HG02970 (cell line): ENCODE data around the gene ZNF575.
"Not testable (repeated sequence)": the region's sequence is repeated elsewhere in the genome, so short reads cannot be mapped to it uniquely, and the experiment has no call there.

ENCODE experiments used
- ATAC-seq: cut with Tn5 transposase; IDR thresholded peaks from one replicate; pipeline ENCODE4 v1.9.1; 2021; ENCODE audit warnings: mild to moderate bottlenecking, moderate library complexity, moderate number of reproducible peaks; ENCODE audit not compliant: unreplicated experiment, low FRiP score

The ZNF575 gene

GRCh38 chr19:43540381-43540780 is 7.4 kb downstream of the ZNF575 start:
- no peak for ATAC-seq

- ATAC-seq: no peak
Observed at GRCh38 chr19:43541920-43542650, 9.1 kb downstream of the ZNF575 start.

DNA sequence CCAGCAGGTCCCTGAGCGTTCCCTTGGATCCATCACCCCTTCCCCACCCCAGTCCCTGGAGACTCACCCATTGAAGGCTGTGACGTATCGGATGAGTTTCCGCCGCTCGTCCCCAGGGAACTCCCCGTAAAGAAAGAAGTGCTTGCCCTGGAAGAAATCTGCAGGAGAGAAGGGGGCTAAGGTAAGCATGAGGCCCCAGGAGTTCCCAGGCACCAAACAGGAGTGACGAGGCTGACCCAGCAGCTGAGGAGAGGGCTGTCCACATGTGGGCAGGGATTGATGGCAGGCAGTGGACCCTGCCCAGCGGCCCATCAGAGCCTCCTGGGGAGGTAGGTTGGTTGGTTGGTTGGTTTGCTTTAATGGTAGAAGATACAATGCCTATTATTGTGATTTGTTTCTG is 11.1 kb downstream of the ZNF575 start:
- ATAC-seq: no peak

GRCh38 chr19:43545276-43545675 is 12.3 kb downstream of the ZNF575 start:
- no peak for ATAC-seq

- no peak for ATAC-seq
Observed at GRCh38 chr19:43545981-43546380, 13.0 kb downstream of the ZNF575 start.

- no peak for ATAC-seq
Observed at GRCh38 chr19:43546581-43546980, 13.6 kb downstream of the ZNF575 start.

DNA sequence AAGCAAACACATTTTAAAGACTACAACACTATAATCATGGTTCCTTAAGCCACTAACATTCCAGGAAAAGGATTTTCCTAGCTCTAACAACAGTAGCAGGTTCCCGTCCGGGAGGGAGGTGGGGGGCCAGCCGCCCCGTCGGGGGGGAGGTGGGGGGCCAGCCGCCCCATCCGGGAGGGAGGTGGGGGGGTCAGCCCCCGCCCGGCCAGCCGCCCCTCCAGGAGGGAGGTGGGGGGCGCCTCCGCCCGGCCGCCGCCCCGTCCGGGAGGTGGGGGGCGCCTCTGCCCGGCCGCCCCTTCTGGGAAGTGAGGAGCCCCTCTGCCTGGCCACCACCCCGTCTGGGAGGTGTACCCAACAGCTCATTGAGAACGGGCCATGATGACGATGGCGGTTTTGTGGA is 14.9 kb downstream of the ZNF575 start:
- ATAC-seq: not testable (repeated sequence)

DNA sequence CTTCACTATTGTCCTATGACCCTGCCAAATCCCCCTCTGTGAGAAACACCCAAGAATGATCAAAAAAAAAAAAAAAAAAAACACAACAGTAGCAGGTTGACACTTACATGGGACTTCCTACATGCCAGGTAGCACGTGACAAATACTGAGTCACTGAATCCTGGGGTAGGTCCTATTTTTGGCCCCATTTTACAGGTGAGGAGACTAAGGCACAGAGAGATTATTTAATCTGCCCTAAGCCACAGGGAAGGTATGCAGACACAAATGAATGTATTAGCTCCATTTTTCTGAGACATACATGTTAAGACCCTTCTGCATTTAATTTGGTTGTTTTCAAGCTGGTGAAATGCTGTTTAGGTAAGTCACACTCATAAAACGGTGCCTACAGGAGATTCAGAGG is 15.7 kb downstream of the ZNF575 start:
- no peak for ATAC-seq

DNA sequence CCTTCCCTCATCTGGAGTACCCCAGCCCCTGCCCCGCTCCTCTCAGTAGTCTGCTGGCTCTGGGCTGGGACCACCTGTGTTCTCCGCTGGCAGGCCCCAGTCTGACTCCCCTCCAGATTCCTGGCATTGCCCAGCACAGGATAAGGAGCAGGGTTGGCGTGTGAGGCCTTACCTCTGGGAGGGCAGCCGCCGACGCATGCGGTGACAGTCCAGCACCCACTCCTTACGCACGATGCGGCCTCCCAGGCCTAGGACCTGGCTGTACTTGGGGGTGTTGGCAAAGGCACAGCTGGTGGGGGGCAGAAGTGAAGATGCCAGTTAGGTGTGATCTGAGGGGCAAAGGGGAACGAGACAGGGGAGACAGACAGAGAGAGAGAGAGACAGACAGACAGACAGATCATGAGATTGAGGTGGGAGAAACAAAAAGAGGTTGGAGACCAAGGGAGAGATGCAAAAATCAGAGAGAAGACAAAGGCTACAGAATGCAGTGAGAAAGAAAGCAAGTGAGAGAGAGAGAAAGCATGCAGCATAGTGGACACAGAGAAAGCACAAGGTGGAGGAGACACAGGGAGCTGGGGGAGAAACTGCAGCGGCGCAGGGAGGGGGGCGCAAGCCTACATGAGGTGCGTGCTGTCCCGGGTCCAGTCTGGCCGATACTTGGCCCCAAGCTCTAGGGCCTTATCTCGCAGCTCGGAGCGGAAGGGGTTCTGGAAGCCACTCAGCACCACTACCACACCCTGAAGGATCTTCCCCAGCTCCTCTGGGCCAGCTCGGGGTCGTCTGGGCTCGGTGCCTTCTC is 18.6 kb downstream of the ZNF575 start:
- ATAC-seq: no peak

- no peak for ATAC-seq
Observed at GRCh38 chr19:43552198-43552450, 19.1 kb downstream of the ZNF575 start.

DNA sequence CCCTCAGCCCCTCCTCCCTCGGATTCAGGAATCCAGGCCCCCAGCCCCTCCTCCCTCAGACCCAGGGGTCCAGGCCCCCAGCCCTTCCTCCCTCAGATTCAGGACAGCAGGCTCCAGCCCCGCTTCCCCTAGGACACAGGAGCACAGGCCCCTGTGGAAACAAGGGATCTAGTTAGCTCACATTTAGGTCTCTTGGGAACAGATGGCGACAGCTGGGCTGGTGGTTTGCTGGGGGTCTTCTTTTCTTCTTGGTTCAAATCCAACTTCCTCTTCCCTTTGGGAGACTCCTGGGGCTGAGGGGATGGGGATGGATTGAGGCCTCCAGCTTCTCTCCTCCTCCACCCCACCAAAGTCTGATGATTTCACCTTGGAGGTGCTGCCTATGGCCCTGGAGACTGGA is 19.6 kb downstream of the ZNF575 start:
- ATAC-seq: no peak

- ATAC-seq: no peak
Observed at GRCh38 chr19:43553656-43554055, 20.7 kb downstream of the ZNF575 start.

DNA sequence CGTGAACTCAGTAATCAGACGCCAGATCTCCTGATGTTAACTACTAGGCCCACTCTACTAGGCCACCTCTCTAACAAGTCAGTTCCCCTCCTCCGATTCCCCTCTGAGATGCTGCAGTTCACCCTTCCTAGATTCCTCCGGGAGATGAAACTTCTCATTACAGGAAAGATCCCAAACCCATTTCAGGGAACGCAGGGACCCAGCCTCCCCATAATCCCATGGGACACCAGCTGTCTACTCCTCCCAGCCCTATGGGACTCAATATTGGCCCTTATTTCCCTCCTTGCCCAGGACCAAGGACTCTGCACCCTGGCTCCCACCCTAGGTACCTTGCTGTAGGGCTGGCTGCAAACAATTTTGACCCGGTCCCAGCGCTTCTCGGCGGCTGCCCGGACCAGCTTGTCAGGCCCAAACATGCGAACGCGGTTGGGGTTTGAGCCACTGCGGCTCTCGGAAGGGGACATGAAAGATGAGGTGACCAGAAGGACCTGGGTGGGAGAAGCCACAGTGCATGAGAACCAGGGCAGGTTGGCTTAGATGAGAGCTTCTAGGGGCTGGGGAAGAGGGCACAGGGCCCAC is 21.4 kb downstream of the ZNF575 start:
- ATAC-seq: no peak

DNA sequence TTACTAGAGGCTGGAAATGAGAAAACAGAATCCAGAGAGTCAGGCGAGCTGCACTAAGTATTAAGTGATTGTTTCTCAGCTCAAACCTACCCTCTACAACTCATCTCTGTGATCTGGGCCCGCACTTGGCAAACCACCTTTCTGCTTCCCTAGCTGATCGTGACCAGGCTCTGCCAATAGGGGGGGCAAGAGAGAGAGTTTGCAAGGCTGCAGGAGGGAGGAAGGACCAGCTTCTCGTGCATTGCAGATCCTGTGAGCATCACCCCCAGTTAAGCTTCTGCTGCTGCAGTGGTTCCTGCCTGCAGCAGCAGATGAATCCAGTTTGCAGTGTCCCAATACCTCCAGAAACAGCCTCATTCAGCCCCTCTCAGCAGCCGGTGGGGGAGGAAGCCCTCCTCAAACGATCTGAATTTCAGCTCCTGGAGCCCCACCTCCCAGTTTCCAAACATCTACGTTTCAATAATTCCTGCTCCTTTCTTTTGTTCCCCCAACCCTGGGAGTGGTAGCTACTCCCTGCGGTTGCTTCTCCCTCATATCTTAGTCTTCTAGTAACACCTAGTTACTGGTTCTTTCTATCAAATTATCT is 22.3 kb downstream of the ZNF575 start:
- no peak for ATAC-seq

DNA sequence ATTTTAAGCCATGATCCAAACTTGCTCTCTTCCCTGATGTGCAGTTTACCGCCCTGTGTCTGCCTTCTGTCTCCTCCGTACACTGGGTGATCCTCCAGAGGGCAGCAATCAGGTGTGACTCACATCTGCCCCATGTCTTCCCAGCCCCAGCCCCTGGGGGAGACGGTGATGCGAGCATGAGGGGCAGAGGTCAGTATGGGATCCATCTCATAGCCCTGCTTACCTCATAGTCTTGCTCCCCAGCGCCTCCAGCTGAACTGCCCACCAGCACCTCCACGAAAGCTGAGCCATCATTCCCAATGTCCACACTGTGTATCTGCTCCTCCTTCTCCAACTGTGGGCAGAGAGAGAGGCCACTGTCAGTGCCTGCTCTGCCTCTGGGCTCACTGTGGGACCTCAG is 27.7 kb downstream of the ZNF575 start:
- no peak for ATAC-seq

- no peak for ATAC-seq
Observed at GRCh38 chr19:43561139-43561970, 28.4 kb downstream of the ZNF575 start.

- ATAC-seq: no peak
Observed at GRCh38 chr19:43562226-43562697, 29.3 kb downstream of the ZNF575 start.

- no peak for ATAC-seq
Observed at GRCh38 chr19:43562698-43563241, 29.8 kb downstream of the ZNF575 start.

GRCh38 chr19:43563816-43564457 is 30.9 kb downstream of the ZNF575 start:
- no peak for ATAC-seq

DNA sequence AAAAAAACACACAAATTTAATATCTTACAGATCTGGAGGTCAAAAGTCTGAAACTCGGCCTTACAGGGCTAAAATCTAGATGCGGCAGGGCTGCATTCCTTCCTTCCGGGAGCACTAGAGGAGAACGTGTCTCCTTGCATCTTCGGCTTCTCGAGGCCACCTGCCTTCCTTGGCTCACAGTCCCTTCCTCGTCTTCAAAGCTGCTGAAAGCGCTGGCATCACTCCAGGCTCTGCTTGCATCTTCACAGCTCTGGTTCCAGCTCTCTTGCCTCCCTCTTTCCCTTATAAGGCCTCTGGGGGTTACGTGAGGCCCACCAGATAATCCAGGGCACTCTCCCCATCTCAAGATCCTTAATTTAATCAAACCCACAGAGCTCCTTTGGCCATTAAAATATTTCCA is 31.8 kb downstream of the ZNF575 start:
- ATAC-seq: no peak
